WTC11 (cell line): ENCODE results near the gene PAQR9. TPM values are rescaled to one million over a fixed set of nuclear protein-coding genes. Genes with fewer than 3 reads are reported as not detected.

ENCODE experiments used
- ATAC-seq: fragments of 200-7000 bp; cut with Tn5 transposase; 2 replicates; pipeline ENCODE4 v1.10.0; 2021; ENCODE audit warnings: mild to moderate bottlenecking, moderate library complexity
- CTCF ChIA-PET: fragments of 300-600 bp; sonication (Branson Sonifier 250); formaldehyde crosslinking; loops from one replicate; lab custom pipeline; 2021; ENCODE audit warnings: antibody characterized with exemption; lab: Charles Lee
- POLR2A ChIA-PET: fragments of 350-600 bp; sonication (Branson Sonifier 250); formaldehyde crosslinking; loops from one replicate; lab custom pipeline; 2021; ENCODE audit warnings: antibody characterized with exemption; lab: Charles Lee
- DNase-seq: peaks from one replicate; pipeline ENCODE4 v3.0.0; 2021; ENCODE audit warnings: low spot score
- H3K27ac Mint-ChIP-seq: 2 replicates; pipeline ENCODE4 v1.8.0; 2021; ENCODE audit warnings: mixed read lengths
- H3K27me3 Mint-ChIP-seq: 2 replicates; pipeline ENCODE4 v1.8.0; 2021; ENCODE audit warnings: low read depth, mild to moderate bottlenecking, moderate library complexity, mixed read lengths
- H3K36me3 Mint-ChIP-seq: 2 replicates; pipeline ENCODE4 v1.8.0; 2021; ENCODE audit warnings: mixed read lengths
- H3K4me1 Mint-ChIP-seq: 2 replicates; pipeline ENCODE4 v1.8.0; 2022; ENCODE audit warnings: mixed read lengths
- H3K4me3 Mint-ChIP-seq: 2 replicates; pipeline ENCODE4 v1.8.0; 2021; ENCODE audit warnings: mild to moderate bottlenecking, moderate library complexity, mixed read lengths
- H3K9me3 Mint-ChIP-seq: 2 replicates; pipeline ENCODE4 v1.8.0; 2021; ENCODE audit warnings: mixed read lengths
- AR ChIP-seq: fragments of 250-450 bp; sonication (Bioruptor Pico); IDR thresholded peaks from 2 replicates; pipeline ENCODE4 v1.9.0; 2021; ENCODE audit warnings: mild to moderate bottlenecking
- ATF3 ChIP-seq: sonication (generic); formaldehyde crosslinking; conservative IDR thresholded peaks from 2 replicates; pipeline ENCODE4 v1.8.1; 2022; ENCODE audit warnings: mild to moderate bottlenecking, missing genetic modification reagents
- E2F4 ChIP-seq: sonication (generic); formaldehyde crosslinking; IDR thresholded peaks from 2 replicates; pipeline ENCODE4 v1.8.1; 2022; ENCODE audit warnings: low read depth, mild to moderate bottlenecking, moderate library complexity, missing genetic modification reagents, borderline replicate concordance
- ELF4 ChIP-seq: sonication (generic); formaldehyde crosslinking; IDR thresholded peaks from 2 replicates; pipeline ENCODE4 v1.8.1; 2022; ENCODE audit warnings: low read depth, mild to moderate bottlenecking, moderate library complexity, missing genetic modification reagents
- ERG ChIP-seq: fragments of 250-450 bp; sonication (Bioruptor Pico); IDR thresholded peaks from 2 replicates; pipeline ENCODE4 v1.8.0; 2021; ENCODE audit warnings: mild to moderate bottlenecking
- GABPB1 ChIP-seq: sonication (generic); formaldehyde crosslinking; IDR thresholded peaks from 2 replicates; pipeline ENCODE4 v1.8.1; 2023; ENCODE audit warnings: mild to moderate bottlenecking, missing genetic modification reagents
- MXD4 ChIP-seq: fragments of 250-450 bp; sonication (Bioruptor Pico); IDR thresholded peaks from 2 replicates; pipeline ENCODE4 v1.8.0; 2021; ENCODE audit warnings: mild to moderate bottlenecking, moderate library complexity, borderline replicate concordance
- NFATC4 ChIP-seq: fragments of 250-450 bp; sonication (Bioruptor Pico); IDR thresholded peaks from 2 replicates; pipeline ENCODE4 v1.9.0; 2021; ENCODE audit warnings: mild to moderate bottlenecking
- NFYB ChIP-seq: sonication (generic); formaldehyde crosslinking; conservative IDR thresholded peaks from 2 replicates; pipeline ENCODE4 v1.8.0; 2022; ENCODE audit warnings: low read depth, missing genetic modification reagents
- TEAD4 ChIP-seq: sonication (generic); formaldehyde crosslinking; IDR thresholded peaks from 2 replicates; pipeline ENCODE4 v1.8.0; 2022; ENCODE audit warnings: mild to moderate bottlenecking, missing genetic modification reagents
- TP53 ChIP-seq: sonication (generic); formaldehyde crosslinking; IDR thresholded peaks from 2 replicates; pipeline ENCODE4 v1.8.1; 2023; ENCODE audit warnings: mild to moderate bottlenecking, missing genetic modification reagents
- ZNF317 ChIP-seq: sonication (generic); formaldehyde crosslinking; IDR thresholded peaks from 2 replicates; pipeline ENCODE4 v1.8.1; 2023; ENCODE audit warnings: low read depth, mild to moderate bottlenecking, moderate library complexity, missing genetic modification reagents, borderline replicate concordance
- ZNF671 ChIP-seq: fragments of 250-450 bp; sonication (Bioruptor Pico); IDR thresholded peaks from 2 replicates; pipeline ENCODE4 v1.8.0; 2021; ENCODE audit warnings: mild to moderate bottlenecking
- total RNA-seq: library from RNA; stranded (reverse); gene quantifications from 3 replicates; pipeline ENCODE4 v1.2.3, GENCODE V29; 2021
- TF ChIP-seq, protein P1 (sequence below): fragments of 250-450 bp; sonication (Bioruptor Pico); IDR thresholded peaks from 2 replicates; pipeline ENCODE4 v2.1.2; 2022; ENCODE audit warnings: mild to moderate bottlenecking, moderate library complexity
- TF ChIP-seq, protein P2 (sequence below): sonication (generic); formaldehyde crosslinking; IDR thresholded peaks from 2 replicates; pipeline ENCODE4 v1.8.0; 2022; ENCODE audit warnings: missing genetic modification reagents
- TF ChIP-seq, protein P3 (sequence below): sonication (generic); formaldehyde crosslinking; IDR thresholded peaks from 2 replicates; pipeline ENCODE4 v1.8.1; 2023; ENCODE audit warnings: mild to moderate bottlenecking, moderate library complexity, missing genetic modification reagents
- TF ChIP-seq, protein P4 (sequence below): fragments of 250-450 bp; sonication (Bioruptor Pico); conservative IDR thresholded peaks from 2 replicates; pipeline ENCODE4 v1.9.0; 2021; ENCODE audit warnings: mild to moderate bottlenecking
- TF ChIP-seq, protein P5 (sequence below): sonication (generic); formaldehyde crosslinking; IDR thresholded peaks from 2 replicates; pipeline ENCODE4 v1.8.1; 2023; ENCODE audit warnings: mild to moderate bottlenecking, missing genetic modification reagents

The PAQR9 gene
- total RNA-seq, 1 experiment from 2014 or later, result 2.0 TPM

- TF ChIP-seq, protein P1, sequence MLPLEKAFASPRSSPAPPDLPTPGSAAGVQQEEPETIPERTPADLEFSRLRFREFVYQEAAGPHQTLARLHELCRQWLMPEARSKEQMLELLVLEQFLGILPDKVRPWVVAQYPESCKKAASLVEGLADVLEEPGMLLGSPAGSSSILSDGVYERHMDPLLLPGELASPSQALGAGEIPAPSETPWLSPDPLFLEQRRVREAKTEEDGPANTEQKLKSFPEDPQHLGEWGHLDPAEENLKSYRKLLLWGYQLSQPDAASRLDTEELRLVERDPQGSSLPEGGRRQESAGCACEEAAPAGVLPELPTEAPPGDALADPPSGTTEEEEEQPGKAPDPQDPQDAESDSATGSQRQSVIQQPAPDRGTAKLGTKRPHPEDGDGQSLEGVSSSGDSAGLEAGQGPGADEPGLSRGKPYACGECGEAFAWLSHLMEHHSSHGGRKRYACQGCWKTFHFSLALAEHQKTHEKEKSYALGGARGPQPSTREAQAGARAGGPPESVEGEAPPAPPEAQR (CRISPR knock-in tag), result no peak
- TF ChIP-seq NFYB (CRISPR knock-in tag) (no peak), GABPB1 (CRISPR knock-in tag) (peak; percentile 93), TP53 (CRISPR knock-in tag) (no peak), ATF3 (CRISPR knock-in tag) (no peak), TEAD4 (0 out of 2 replicates have a peak, but pooled peaks have one; percentile 40), NFATC4 (CRISPR knock-in tag) (no peak), E2F4 (CRISPR knock-in tag) (no peak)
- TF ChIP-seq, protein P2, sequence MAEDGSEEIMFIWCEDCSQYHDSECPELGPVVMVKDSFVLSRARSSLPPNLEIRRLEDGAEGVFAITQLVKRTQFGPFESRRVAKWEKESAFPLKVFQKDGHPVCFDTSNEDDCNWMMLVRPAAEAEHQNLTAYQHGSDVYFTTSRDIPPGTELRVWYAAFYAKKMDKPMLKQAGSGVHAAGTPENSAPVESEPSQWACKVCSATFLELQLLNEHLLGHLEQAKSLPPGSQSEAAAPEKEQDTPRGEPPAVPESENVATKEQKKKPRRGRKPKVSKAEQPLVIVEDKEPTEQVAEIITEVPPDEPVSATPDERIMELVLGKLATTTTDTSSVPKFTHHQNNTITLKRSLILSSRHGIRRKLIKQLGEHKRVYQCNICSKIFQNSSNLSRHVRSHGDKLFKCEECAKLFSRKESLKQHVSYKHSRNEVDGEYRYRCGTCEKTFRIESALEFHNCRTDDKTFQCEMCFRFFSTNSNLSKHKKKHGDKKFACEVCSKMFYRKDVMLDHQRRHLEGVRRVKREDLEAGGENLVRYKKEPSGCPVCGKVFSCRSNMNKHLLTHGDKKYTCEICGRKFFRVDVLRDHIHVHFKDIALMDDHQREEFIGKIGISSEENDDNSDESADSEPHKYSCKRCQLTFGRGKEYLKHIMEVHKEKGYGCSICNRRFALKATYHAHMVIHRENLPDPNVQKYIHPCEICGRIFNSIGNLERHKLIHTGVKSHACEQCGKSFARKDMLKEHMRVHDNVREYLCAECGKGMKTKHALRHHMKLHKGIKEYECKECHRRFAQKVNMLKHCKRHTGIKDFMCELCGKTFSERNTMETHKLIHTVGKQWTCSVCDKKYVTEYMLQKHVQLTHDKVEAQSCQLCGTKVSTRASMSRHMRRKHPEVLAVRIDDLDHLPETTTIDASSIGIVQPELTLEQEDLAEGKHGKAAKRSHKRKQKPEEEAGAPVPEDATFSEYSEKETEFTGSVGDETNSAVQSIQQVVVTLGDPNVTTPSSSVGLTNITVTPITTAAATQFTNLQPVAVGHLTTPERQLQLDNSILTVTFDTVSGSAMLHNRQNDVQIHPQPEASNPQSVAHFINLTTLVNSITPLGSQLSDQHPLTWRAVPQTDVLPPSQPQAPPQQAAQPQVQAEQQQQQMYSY (CRISPR knock-in tag), result no peak
- TF ChIP-seq, protein P3, sequence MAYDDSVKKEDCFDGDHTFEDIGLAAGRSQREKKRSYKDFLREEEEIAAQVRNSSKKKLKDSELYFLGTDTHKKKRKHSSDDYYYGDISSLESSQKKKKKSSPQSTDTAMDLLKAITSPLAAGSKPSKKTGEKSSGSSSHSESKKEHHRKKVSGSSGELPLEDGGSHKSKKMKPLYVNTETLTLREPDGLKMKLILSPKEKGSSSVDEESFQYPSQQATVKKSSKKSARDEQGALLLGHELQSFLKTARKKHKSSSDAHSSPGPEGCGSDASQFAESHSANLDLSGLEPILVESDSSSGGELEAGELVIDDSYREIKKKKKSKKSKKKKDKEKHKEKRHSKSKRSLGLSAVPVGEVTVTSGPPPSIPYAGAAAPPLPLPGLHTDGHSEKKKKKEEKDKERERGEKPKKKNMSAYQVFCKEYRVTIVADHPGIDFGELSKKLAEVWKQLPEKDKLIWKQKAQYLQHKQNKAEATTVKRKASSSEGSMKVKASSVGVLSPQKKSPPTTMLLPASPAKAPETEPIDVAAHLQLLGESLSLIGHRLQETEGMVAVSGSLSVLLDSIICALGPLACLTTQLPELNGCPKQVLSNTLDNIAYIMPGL (CRISPR knock-in tag), result peak; percentile 68
- TF ChIP-seq, protein P4, sequence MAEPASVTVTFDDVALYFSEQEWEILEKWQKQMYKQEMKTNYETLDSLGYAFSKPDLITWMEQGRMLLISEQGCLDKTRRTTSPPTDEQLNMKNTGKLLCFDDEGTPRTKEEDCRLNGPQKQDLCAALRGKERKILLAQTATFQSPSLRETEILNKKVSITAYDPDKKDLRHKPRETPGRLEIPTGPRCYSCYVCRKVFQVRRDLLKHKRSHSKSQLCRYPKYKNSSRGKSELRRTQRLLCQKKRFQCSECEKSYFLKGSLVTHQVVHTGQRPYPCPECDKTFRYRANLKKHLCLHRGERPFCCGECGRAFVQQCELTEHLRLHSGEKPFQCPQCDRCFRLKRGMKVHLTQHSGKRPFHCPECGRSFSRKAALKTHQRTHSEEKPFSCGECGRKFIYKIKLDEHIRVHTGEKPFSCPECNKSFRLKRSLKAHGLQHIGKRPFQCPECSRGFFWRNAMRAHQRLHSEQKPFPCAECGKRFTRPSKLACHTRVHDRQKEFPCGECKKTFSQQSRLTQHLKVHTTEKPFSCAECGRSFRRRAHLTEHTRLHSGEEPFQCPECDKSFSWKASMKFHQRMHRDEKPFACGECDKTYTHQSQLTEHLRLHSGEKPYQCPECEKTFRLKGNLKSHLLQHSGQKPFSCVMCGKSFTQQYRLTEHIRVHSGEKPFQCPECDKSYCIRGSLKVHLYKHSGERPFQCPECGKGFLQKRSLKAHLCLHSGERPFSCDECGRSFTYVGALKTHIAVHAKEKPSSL (CRISPR knock-in tag), result no peak
- TF ChIP-seq, protein P5, sequence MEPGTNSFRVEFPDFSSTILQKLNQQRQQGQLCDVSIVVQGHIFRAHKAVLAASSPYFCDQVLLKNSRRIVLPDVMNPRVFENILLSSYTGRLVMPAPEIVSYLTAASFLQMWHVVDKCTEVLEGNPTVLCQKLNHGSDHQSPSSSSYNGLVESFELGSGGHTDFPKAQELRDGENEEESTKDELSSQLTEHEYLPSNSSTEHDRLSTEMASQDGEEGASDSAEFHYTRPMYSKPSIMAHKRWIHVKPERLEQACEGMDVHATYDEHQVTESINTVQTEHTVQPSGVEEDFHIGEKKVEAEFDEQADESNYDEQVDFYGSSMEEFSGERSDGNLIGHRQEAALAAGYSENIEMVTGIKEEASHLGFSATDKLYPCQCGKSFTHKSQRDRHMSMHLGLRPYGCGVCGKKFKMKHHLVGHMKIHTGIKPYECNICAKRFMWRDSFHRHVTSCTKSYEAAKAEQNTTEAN, result no peak
- TF ChIP-seq, all 79 proteins: peak for 25
These were observed 38.1 kb upstream of the PAQR9 start, which contains the start of gene U2SURP (continued) for GRCh38 chr3:143001369-143002082.

- POLR2A ChIA-PET, result interaction anchor here (1.0 to 2.9 kb wide), 6 partner anchors 20 to 971 kb away, joined by 3 to 9 read pairs (median 4); partner anchors contain the start of genes ATR, CHST2 and DIPK2A
- peak; percentile 67 for ATAC-seq
These were observed 37.5 kb upstream of the PAQR9 start for GRCh38 chr3:143001034-143001368.

More at GRCh38 chr3:143001034-143001368, 37.5 kb upstream of the PAQR9 start:
- no peaks in the 10 kb centered on the region for H3K9me3 Mint-ChIP-seq
- no peak for DNase-seq
- peak overlapping the region; percentile 98 for H3K27ac Mint-ChIP-seq
- TF ChIP-seq ERG (CRISPR knock-in tag) (no peak), ZNF671 (peak; percentile 47; the same call in 1 of the 2 replicates), MXD4 (CRISPR knock-in tag) (no peak), ZNF317 (no peak), ELF4 (no peak), AR (CRISPR knock-in tag) (0 out of 2 replicates have a peak, but pooled peaks have one; percentile 47)
- CTCF ChIA-PET, result interaction anchor here (0.7 to 3.1 kb wide), 9 partner anchors 13 to 172 kb away, joined by 3 to 12 read pairs (median 4); no protein-coding TSS in a partner anchor
- peaks cover 34% of the 10 kb centered on the region for H3K4me1 Mint-ChIP-seq
- no peaks in the 10 kb centered on the region for H3K36me3 Mint-ChIP-seq
- peak overlapping the region; percentile 96 for H3K4me3 Mint-ChIP-seq
- H3K27me3 Mint-ChIP-seq, result no peaks in the 10 kb centered on the region
